Spleen (tissue), 11 donors: ENCODE data around the gene RPS3A. TPM values are rescaled to one million over a fixed set of nuclear protein-coding genes. Genes with fewer than 3 reads are reported as not detected.
"Not testable (repeated sequence)": the region's sequence is repeated elsewhere in the genome, so short reads cannot be mapped to it uniquely, and the experiment has no call there.

Source experiments
- DNase-seq: peaks from one replicate; pipeline ENCODE4 v3.0.0-alpha.2; 2020
- H3K27ac ChIP-seq, 8 donors: fragments of 200-600 bp; sonication (generic) in 7 of 8; 1 replicate in 4 of 8; 2 replicates in 4 of 8; pipeline versions ENCODE4 v1.5.0 to v1.8.0; 2016 to 2021; ENCODE audit warnings: inconsistent platforms in 4 of 8, mild to moderate bottlenecking in 4 of 8, moderate library complexity in 1 of 8
- H3K27me3 ChIP-seq, 7 donors: fragments of 200-600 bp; sonication (generic) in 6 of 7; replicated peaks in 1 of 7; 1 replicate in 4 of 7; 2 replicates in 3 of 7; pipeline versions ENCODE4 v1.5.0 to v1.8.0; 2016 to 2021; ENCODE audit warnings: inconsistent platforms in 3 of 7, mild to moderate bottlenecking in 1 of 7
- H3K36me3 ChIP-seq, 6 donors: fragments of 200-600 bp; sonication (generic) in 5 of 6; 1 replicate in 4 of 6; 2 replicates in 2 of 6; pipeline versions ENCODE4 v1.5.0 to v1.8.0; 2016 to 2021; ENCODE audit warnings: inconsistent platforms in 2 of 6
- H3K4me1 ChIP-seq, 6 donors: fragments of 200-600 bp; sonication (generic) in 5 of 6; 1 replicate in 3 of 6; 2 replicates in 3 of 6; pipeline versions ENCODE4 v1.5.0 to v1.8.0; 2016 to 2021; ENCODE audit warnings: inconsistent platforms in 3 of 6
- H3K4me3 ChIP-seq, 8 donors: fragments of 200-600 bp; sonication (generic) in 7 of 8; 1 replicate in 4 of 8; 2 replicates in 4 of 8; pipeline versions ENCODE4 v1.5.0 to v1.8.0; 2016 to 2021; ENCODE audit warnings: inconsistent platforms in 4 of 8, mild to moderate bottlenecking in 4 of 8, moderate library complexity in 2 of 8
- H3K9me3 ChIP-seq, 8 donors: fragments of 200-600 bp; sonication (generic) in 7 of 8; 1 replicate in 4 of 8; 2 replicates in 4 of 8; pipeline versions ENCODE4 v1.5.0 to v1.8.0; 2016 to 2021; ENCODE audit warnings: inconsistent platforms in 4 of 8
- CTCF ChIP-seq, 11 experiments: fragments of 200-600 bp in 7 of 11; fragments of 450-650 bp in 4 of 11; sonication (generic) in 4 of 11; IDR thresholded peaks in 8 of 11; conservative IDR thresholded peaks in 3 of 11; 1 replicate in 7 of 11; 2 replicates in 4 of 11; pipeline versions ENCODE4 v1.4.0 to v1.8.0; 2016 to 2021; ENCODE audit warnings: antibody characterized with exemption in 11 of 11, inconsistent platforms in 4 of 11, mild to moderate bottlenecking in 1 of 11
- POLR2A ChIP-seq, 3 donors: fragments of 450-650 bp; IDR thresholded peaks; one replicate each; pipeline ENCODE4 v1.5.1; 2017; ENCODE audit warnings: antibody characterized with exemption in 3 of 3, mild to moderate bottlenecking in 1 of 3
- POLR2AphosphoS5 ChIP-seq, 3 donors: sonication (generic); formaldehyde crosslinking; IDR thresholded peaks; one replicate each; pipeline ENCODE4 v1.5.1; 2017; ENCODE audit warnings: antibody characterized with exemption in 3 of 3
- WGBS, 5 donors: extraction: QIAGEN DNeasy Blood & Tissue Kit in 3 of 5; methylation state at CpG; one replicate each; pipeline versions ENCODE4 v1.1.5 to v1.1.7; 2013 to 2018; 5-methylcytosine and 5-hydroxymethylcytosine counted together
- intact Hi-C: fragments of 100-400 bp; cut with DNase I; formaldehyde crosslinking; loops from one replicate; pipeline ENCODE4 v1.15.0; 2023; ENCODE audit warnings: low total_unique reads
- polyA plus RNA-seq, 3 donors: library from polyadenylated mRNA; stranded (reverse); fragments of 200-250 nt; gene quantifications; one replicate each; pipeline ENCODE4 v1.2.1, GENCODE V29; 2013
- total RNA-seq, 7 donors: library from RNA; depleted of rRNA in 3 of 7; stranded (reverse); fragments of >200 nt in 3 of 7; fragmentation: NEBNext Ultra II Directional in 4 of 7; extraction: Animal tissue kit (Norgen Biotek cat#: 25700) in 4 of 7; gene quantifications; one replicate each; pipeline versions ENCODE4 v1.1.0 to v1.2.1, GENCODE V29; 2016 to 2021
- donor health status: healthy with polysubstance abuse.
- donor health status: DM: no; HTN: no; CAD: no; lungs with moderate emphysema.
- donor health status: DM: no; HTN: no; CAD: no.
- donor health status: Bipolar disorder and iron deficiency.
- donor health status: healthy.
- donor health status: DM: no; HTN: no; CAD: no.
- donor health status: DM: yes; HTN: yes; CAD: no.

The RPS3A gene
- total and polyA plus RNA-seq, 10 donors, result 1,748 to 7,791 (median 3,753) TPM

- 74 to 91% (median 87%) methylated on average over 5 of the region's 5 CpGs for WGBS, 5 donors
Observed at GRCh38 chr4:151067316-151067970, 32.0 kb upstream of the RPS3A start.

GRCh38 chr4:151074416-151074916, 25.0 kb upstream of the RPS3A start:
- Histone ChIP-seq H3K4me3 (no peak overlapping the region), H3K27me3 (no peaks in the 10 kb centered on the region), H3K4me1 (no peaks in the 10 kb centered on the region), H3K36me3 (no peaks in the 10 kb centered on the region), H3K9me3 (no peaks in the 10 kb centered on the region), H3K27ac (no peak overlapping the region)
- intact Hi-C loops, result no loop called here
- DNase-seq, result no peak
- TF ChIP-seq POLR2A (IDR thresholded peaks at IDR 0.05) (no peak), POLR2AphosphoS5 (IDR thresholded peaks at IDR 0.05) (no peak), CTCF (IDR thresholded peaks at IDR 0.05 in 8 of 11, conservative IDR thresholded peaks at IDR 0.05 in 3 of 11) (no peak)

More at GRCh38 chr4:151067316-151067970, 32.0 kb upstream of the RPS3A start:
- DNase-seq, result no peak
- intact Hi-C loops, result no loop called here
- Histone ChIP-seq H3K4me3 (no peak overlapping the region), H3K9me3 (no peaks in the 10 kb centered on the region), H3K27me3 (no peaks in the 10 kb centered on the region), H3K27ac (no peak overlapping the region), H3K36me3 (no peaks in the 10 kb centered on the region), H3K4me1 (no peaks in the 10 kb centered on the region)
- TF ChIP-seq POLR2A (IDR thresholded peaks at IDR 0.05) (no peak), CTCF (IDR thresholded peaks at IDR 0.05 in 8 of 11, conservative IDR thresholded peaks at IDR 0.05 in 3 of 11) (no peak), POLR2AphosphoS5 (IDR thresholded peaks at IDR 0.05) (no peak)

GRCh38 chr4:151077978-151078377, 21.4 kb upstream of the RPS3A start:
- H3K4me3 ChIP-seq, H3K4me1 ChIP-seq, intact Hi-C loops, H3K9me3 ChIP-seq, H3K36me3 ChIP-seq, H3K27me3 ChIP-seq, H3K27ac ChIP-seq, DNase-seq: not testable (repeated sequence)
- 82 to 87% (median 84%) methylated on average over 2 of the region's 2 CpGs for WGBS, 5 donors

- intact Hi-C loops, result no loop called here
- no peak overlapping the region for H3K27ac ChIP-seq
- no peak for DNase-seq
- no peaks in the 10 kb centered on the region for H3K36me3 ChIP-seq
- H3K4me1 ChIP-seq, result no peaks in the 10 kb centered on the region
- WGBS, 5 donors, result 76 to 85% (median 83%) methylated on average over 8 of the region's 8 CpGs
- no peaks in the 10 kb centered on the region for H3K27me3 ChIP-seq
- H3K9me3 ChIP-seq, result no peaks in the 10 kb centered on the region
- TF ChIP-seq POLR2A (IDR thresholded peaks at IDR 0.05) (no peak), CTCF (IDR thresholded peaks at IDR 0.05 in 8 of 11, conservative IDR thresholded peaks at IDR 0.05 in 3 of 11) (no peak), POLR2AphosphoS5 (IDR thresholded peaks at IDR 0.05) (no peak)
- H3K4me3 ChIP-seq, result no peak overlapping the region
Observed at GRCh38 chr4:151087467-151087866, 12.0 kb upstream of the RPS3A start.
